Tibial nerve (tissue), 4 donors: ENCODE results near the gene C1orf52. TPM values are rescaled to one million over a fixed set of nuclear protein-coding genes. Genes with fewer than 3 reads are reported as not detected.

Source experiments
- DNase-seq, 2 donors: peaks; one replicate each; pipeline ENCODE4 v3.0.0-alpha.2; 2019; ENCODE audit warnings: low spot score in 2 of 2
- H3K27ac ChIP-seq, 4 donors: fragments of 200-600 bp; sonication (generic) in 3 of 4; one replicate each; pipeline ENCODE4 v1.5.1; 2017 to 2019; ENCODE audit warnings: mild to moderate bottlenecking in 1 of 4
- H3K27me3 ChIP-seq, 2 donors: fragments of 200-600 bp; sonication (generic) in 1 of 2; one replicate each; pipeline versions ENCODE4 v1.5.1 to v1.6.0; 2017 to 2019
- H3K36me3 ChIP-seq, 3 donors: fragments of 200-600 bp; sonication (generic); one replicate each; pipeline ENCODE4 v1.5.1; 2018 to 2019
- H3K4me1 ChIP-seq, 4 donors: fragments of 200-600 bp; sonication (generic) in 3 of 4; one replicate each; pipeline ENCODE4 v1.5.1; 2017 to 2019
- H3K4me3 ChIP-seq, 4 donors: fragments of 200-600 bp; sonication (generic) in 3 of 4; one replicate each; pipeline ENCODE4 v1.5.1; 2017 to 2019; ENCODE audit warnings: mild to moderate bottlenecking in 1 of 4, moderate library complexity in 1 of 4
- H3K9me3 ChIP-seq, 4 donors: fragments of 200-600 bp; sonication (generic) in 3 of 4; one replicate each; pipeline ENCODE4 v1.5.1; 2017 to 2019
- EP300 ChIP-seq, 2 donors: sonication (generic); formaldehyde crosslinking; IDR thresholded peaks; one replicate each; pipeline ENCODE4 v1.6.1; 2017; ENCODE audit warnings: antibody characterized with exemption in 2 of 2, mild to moderate bottlenecking in 1 of 2
- POLR2A ChIP-seq, 2 donors: fragments of 450-650 bp; IDR thresholded peaks; one replicate each; pipeline ENCODE4 v1.6.1; 2017; ENCODE audit warnings: antibody characterized with exemption in 2 of 2, mild to moderate bottlenecking in 2 of 2, moderate library complexity in 2 of 2
- WGBS, 2 donors: methylation state at CpG; one replicate each; pipeline ENCODE4 v1.1.5; 2018; 5-methylcytosine and 5-hydroxymethylcytosine counted together
- small RNA-seq: library from RNA; depleted of rRNA; stranded (forward); fragments of <200 nt; gene quantifications from one replicate; pipeline ENCODE3, GENCODE V24; 2016
- total RNA-seq, 4 donors: library from RNA; depleted of rRNA; stranded (reverse); fragments of >200 nt; gene quantifications; one replicate each; pipeline ENCODE4 v1.1.0, GENCODE V29; 2016
- TF ChIP-seq, protein P1 (sequence below), 5 experiments: fragments of 200-600 bp in 3 of 5; fragments of 450-650 bp in 2 of 5; sonication (generic) in 3 of 5; IDR thresholded peaks; one replicate each; pipeline ENCODE4 v1.5.1; 2016 to 2019; ENCODE audit warnings: antibody characterized with exemption in 5 of 5, mild to moderate bottlenecking in 3 of 5, moderate library complexity in 2 of 5

C1orf52 gene
- total RNA-seq, 4 donors from 2014 or later = 12.7 to 34.8 (median 24.5) TPM

DNA sequence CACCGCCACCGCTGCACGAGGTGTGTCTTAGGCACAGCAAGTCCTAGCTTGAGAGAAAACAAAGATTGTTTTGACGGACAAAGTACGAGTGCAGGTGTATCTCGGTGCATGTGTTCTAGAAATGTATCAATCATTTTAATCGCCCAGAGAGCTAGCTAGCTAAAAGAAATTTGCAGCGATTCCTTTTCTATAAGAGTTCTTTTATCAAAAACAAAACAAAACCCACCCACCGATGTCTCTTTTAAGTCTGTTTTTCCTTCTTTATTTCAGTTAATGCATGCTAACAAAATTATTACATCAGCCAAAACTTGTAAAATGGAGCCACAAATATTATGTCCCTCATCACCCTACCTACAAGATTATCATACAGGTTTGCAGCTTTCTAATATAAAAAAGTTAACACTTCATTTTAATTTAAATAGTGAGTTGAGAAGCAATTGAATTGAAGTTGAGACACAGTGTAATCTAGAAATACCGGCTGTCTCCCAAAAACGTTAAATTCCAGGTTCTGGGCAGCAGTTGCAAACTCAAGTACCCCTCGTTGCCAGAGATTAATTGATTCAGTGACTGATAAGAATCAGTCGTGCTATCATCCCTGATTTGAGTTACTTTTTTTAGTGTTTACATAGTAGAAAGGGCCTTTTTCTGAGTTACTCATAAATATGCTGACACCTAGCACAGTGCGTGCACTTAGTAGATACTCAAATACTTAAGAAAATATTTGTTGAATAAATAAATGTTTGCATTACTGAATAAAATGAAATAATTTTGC is 57.2 kb downstream of the C1orf52 start:
- Histone ChIP-seq H3K4me1 (peaks cover 0 to 35% (median 0%) of the 10 kb centered on the region in 4 donors), H3K4me3 (peak overlapping the region; percentile 71 to 92 (median 82)), H3K36me3 (no peaks in the 10 kb centered on the region), H3K27ac (peak overlapping the region; percentile 84 to 98 (median 94)), H3K9me3 (no peaks in the 10 kb centered on the region), H3K27me3 (no peaks in the 10 kb centered on the region)
- WGBS, 2 donors = 24 to 25% methylated on average over 14 of the region's 14 CpGs
- no peak for TF ChIP-seq EP300 (IDR thresholded peaks at IDR 0.05)
- no peak for TF ChIP-seq POLR2A (IDR thresholded peaks at IDR 0.05)
- TF ChIP-seq, protein P1, sequence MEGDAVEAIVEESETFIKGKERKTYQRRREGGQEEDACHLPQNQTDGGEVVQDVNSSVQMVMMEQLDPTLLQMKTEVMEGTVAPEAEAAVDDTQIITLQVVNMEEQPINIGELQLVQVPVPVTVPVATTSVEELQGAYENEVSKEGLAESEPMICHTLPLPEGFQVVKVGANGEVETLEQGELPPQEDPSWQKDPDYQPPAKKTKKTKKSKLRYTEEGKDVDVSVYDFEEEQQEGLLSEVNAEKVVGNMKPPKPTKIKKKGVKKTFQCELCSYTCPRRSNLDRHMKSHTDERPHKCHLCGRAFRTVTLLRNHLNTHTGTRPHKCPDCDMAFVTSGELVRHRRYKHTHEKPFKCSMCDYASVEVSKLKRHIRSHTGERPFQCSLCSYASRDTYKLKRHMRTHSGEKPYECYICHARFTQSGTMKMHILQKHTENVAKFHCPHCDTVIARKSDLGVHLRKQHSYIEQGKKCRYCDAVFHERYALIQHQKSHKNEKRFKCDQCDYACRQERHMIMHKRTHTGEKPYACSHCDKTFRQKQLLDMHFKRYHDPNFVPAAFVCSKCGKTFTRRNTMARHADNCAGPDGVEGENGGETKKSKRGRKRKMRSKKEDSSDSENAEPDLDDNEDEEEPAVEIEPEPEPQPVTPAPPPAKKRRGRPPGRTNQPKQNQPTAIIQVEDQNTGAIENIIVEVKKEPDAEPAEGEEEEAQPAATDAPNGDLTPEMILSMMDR (IDR thresholded peaks at IDR 0.05) = no peak
- DNase-seq = no peak

DNA sequence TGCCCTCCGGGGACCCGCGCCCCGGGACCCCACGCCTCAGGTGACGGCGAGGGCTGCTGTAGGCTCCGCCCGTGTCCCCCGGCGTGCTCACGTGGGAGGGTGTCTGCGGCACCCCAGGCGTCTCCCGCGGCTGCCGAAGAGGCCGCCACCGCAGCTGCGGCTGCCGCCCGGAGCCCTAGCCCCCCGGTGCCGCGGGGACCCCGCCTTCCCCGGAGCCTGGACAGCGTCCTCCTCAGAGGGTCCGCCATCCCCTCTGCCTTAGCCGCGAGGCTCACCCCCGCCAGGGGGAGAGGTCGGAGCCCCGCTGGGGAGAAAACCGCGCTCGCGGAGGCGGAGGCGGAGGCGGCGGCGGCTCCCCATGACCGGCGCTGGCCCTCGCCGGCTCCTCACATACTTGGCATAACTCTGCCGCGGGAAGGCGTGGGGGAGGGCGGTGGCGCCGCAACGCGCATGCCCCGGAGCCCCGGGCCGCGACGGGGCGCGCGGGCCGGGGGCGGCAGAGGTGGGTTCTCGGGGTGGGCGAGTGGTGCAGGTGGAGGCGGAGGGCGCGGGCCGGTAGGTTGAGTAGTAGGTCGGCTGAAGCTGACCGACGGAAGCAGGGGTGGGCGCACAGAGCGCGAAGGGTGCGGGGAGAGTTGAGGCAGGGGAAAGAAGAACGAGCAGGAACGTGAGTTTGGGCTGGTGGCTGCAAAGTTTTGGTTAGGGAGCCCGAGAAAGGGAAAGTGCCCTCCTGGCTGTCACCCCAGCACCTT is 57.9 kb downstream of the C1orf52 start:
- H3K4me3 ChIP-seq = peak overlapping the region; percentile 71 to 92 (median 82)
- 0% methylated on average over 29 to 59 of the region's 81 CpGs for WGBS, 2 donors
- H3K27ac ChIP-seq = peak overlapping the region; percentile 84 to 98 (median 94)
- TF ChIP-seq, protein P1 (IDR thresholded peaks at IDR 0.05) = no peak
- TF ChIP-seq POLR2A (IDR thresholded peaks at IDR 0.05) (peak; percentile 46 to 53), EP300 (IDR thresholded peaks at IDR 0.05) (peak; percentile 19 to 71)
- H3K36me3 ChIP-seq = no peaks in the 10 kb centered on the region
- peak; percentile 33 to 46 for DNase-seq
- peaks cover 0 to 40% (median 0%) of the 10 kb centered on the region in 4 donors for H3K4me1 ChIP-seq
- no peaks in the 10 kb centered on the region for H3K9me3 ChIP-seq
- no peaks in the 10 kb centered on the region for H3K27me3 ChIP-seq

DNA sequence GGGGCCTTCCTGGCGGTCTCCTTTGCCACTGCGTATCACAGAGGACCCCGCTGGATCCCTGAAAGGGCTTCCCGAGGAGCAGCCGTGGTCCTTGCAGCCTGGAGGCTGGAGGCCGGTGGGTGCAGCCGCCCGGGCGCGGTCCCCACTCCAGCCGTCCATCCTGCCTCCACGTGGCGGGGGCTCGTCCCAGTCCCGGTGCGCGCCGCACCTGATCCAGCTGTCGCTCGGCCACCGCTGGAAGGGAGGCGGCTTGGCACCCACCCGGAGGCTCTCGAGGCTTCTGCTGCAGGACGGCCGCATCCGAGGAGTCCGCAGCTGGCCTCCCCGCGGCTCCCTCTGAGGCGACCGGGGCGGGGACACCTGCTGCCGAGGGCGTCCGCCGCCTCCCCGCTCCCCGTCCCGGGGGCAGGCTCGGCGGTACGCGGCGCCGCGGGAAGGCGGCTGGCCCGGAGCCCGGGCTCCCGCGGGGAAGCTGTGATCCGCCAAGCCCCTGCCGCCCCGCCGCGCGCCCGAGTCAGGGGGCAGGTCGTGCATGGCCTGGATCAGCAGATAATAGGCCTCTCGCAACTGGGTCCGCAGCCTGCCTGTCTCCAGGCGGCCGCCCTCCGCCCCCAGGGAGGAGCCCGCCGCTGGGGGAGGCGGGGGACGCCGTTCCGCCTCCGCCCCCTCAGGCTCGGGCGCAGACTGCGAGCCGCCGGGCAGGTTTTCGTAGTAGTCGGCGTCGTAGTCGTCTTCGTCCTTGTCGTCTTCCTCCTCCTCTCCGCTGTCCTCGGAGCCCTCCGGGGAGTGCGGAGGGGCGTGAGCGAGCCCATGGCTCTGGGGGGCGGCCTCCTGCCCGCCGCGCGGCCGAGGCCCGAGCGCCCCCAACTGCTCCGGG is 58.8 kb downstream of the C1orf52 start, which contains the start of gene SYDE2:
TSS of gene SYDE2 (minus strand) at position 554 of the 877 bp plus-strand sequence. CDS start at position 534, 20 bp downstream.
- TF ChIP-seq, protein P1 (IDR thresholded peaks at IDR 0.05) = peak in 1 of 5 experiments; percentile 26
- TF ChIP-seq POLR2A (IDR thresholded peaks at IDR 0.05) = peak in 1 of 2 donors; percentile 19
- TF ChIP-seq EP300 (IDR thresholded peaks at IDR 0.05) = no peak
- no peaks in the 10 kb centered on the region for H3K9me3 ChIP-seq
- H3K27ac ChIP-seq = peak within 1 kb of the TSS; percentile 84 to 98 (median 94)
- no peaks in the 10 kb centered on the region for H3K27me3 ChIP-seq
- peaks cover 0 to 47% (median 0%) of the 10 kb centered on the region in 4 donors for H3K4me1 ChIP-seq
- peak within 1 kb of the TSS; percentile 71 to 92 (median 82) for H3K4me3 ChIP-seq
- 0 to 1% methylated on average over 24 to 48 of the region's 99 CpGs for WGBS, 2 donors
- peak; percentile 15 for DNase-seq
- H3K36me3 ChIP-seq = no peaks in the 10 kb centered on the region

Small RNAs within 50 kb of the gene (small RNA-seq; reads per million reads assigned to genes)
- not detected for gene RF00019

Other genes starting within 250 kb of the C1orf52 start
- 10 to 100 TPM in 2 of 4 donors, 1 to 10 TPM in 2; 6.5 to 12.9 (median 8.6) TPM for gene MCOLN3, start 211.2 kb downstream of the C1orf52 start, total RNA-seq
- 10 to 100 TPM; 10.5 to 12.9 (median 11.1) TPM for gene SYDE2, start 58.6 kb downstream of the C1orf52 start, total RNA-seq
- gene BCL10, start 17.0 kb upstream of the C1orf52 start, total RNA-seq = 10 to 100 TPM; 12.6 to 20.3 (median 13.0) TPM
- gene DDAH1, start 205.5 kb upstream of the C1orf52 start, total RNA-seq = 10 to 100 TPM; 17.7 to 23.4 (median 21.8) TPM